Activated gamma-delta T cell treated with anti-CD3 and anti-CD28 coated beads, Interleukin-2, amount 50 U/mL, for 16 hours (primary cell): ENCODE results near the gene HEATR5B.
A peak's percentile ranks its signal among the peaks of the same experiment; 100 is the strongest.

Source experiments
- DNase-seq: peaks from one replicate; pipeline ENCODE4 v3.0.0-alpha.2; 2020; ENCODE audit warnings: low read depth

Gene HEATR5B

GRCh38 chr2:37083873-37084794 lies at the start of gene HEATR5B, which contains the start of gene GPATCH11:
Gene HEATR5B, minus strand, starts transcription at chr2:37084372. Its CDS starts 958 bp downstream, at chr2:37083414.
Gene GPATCH11, plus strand, starts transcription at chr2:37084518. Its CDS starts 3,864 bp downstream, at chr2:37088382.
- DNase-seq = peak; percentile 81

- DNase-seq = no peak
Observed at GRCh38 chr2:37132914-37133313, 48.7 kb upstream of the HEATR5B start.

GRCh38 chr2:37125416-37125815 lies 41.2 kb upstream of the HEATR5B start:
- DNase-seq = no peak

GRCh38 chr2:37119157-37119556 lies 35.0 kb upstream of the HEATR5B start:
- DNase-seq = no peak

GRCh38 chr2:37117566-37117965 lies 33.4 kb upstream of the HEATR5B start:
- DNase-seq = no peak

DNA sequence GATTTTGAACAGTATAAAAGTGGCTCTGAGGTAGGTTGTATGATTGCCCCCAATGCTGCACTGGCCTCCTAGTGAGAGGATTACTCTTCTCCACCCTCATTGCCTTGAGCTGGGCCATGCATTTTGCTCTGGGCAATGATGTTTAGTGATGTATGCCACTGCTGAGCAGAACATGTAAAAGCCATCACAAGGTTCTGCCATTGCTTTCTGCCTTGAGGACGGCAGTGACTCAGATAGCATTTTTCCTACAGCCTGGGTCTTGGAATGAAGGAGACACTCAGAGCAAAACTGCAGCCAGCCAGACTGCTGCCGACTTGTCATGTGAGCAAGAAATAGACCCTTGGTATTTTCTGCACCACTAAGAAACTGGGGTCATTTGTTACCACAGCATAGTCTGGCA lies 27.8 kb upstream of the HEATR5B start:
- no peak for DNase-seq

- DNase-seq = no peak
Observed at GRCh38 chr2:37110306-37111212, 26.4 kb upstream of the HEATR5B start.

- no peak for DNase-seq
Observed at GRCh38 chr2:37109523-37109922, 25.4 kb upstream of the HEATR5B start.

- DNase-seq = no peak
Observed at GRCh38 chr2:37105150-37105549, 21.0 kb upstream of the HEATR5B start.

DNA sequence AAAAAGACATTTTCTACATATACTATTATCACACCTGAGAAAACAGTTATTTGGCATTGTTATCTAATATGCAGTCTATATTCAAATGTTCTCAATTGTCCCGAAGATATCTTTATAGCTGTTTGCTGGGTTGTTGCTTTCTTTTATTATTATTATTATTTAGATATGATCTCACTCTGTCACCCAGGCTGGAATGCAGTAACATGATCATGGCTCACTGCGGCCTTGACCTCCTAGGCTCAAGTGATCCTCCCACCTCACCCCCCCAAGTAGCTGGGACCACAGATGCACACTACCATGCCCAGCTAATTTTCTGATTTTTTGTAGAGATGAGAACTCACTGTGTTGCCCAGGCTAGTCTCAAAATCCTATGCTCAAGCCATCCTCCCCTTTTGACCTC lies 20.0 kb upstream of the HEATR5B start:
- no peak for DNase-seq

DNA sequence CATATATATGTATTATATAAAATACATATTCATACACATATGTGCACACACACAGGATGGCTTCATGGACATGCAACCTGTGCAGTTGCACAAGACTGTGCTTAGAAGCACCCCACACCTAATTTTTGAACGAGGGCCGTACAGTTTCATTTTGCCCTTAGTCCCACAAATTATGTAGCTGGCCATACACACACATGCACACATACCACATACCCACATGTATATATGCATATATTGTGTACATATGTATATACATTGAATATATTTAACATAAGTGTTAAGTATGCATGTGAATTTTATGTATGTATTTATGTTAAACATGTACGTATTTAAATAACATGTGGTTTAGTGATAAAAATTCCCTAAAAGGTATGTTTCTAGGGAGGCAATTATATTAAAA lies 18.4 kb upstream of the HEATR5B start:
- DNase-seq = no peak

DNA sequence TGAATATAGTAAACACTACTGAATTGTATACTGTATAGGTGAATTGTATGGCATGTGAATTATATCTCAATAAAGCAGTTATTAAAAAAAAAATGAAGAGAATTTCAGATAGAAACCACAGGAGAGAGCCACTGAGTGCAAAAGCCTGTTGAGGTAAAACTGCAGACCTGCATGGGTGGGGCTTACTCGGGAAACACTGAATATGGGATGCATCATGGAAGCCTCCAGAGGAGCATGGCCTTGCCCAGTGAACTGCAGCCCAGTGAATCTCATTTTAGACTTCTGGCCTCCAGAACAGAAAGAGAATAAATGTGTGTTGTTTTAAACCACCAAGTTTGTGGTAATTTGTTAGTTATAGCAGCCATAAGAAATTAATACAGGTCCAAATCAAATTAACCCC lies 15.9 kb upstream of the HEATR5B start:
- DNase-seq = no peak

DNA sequence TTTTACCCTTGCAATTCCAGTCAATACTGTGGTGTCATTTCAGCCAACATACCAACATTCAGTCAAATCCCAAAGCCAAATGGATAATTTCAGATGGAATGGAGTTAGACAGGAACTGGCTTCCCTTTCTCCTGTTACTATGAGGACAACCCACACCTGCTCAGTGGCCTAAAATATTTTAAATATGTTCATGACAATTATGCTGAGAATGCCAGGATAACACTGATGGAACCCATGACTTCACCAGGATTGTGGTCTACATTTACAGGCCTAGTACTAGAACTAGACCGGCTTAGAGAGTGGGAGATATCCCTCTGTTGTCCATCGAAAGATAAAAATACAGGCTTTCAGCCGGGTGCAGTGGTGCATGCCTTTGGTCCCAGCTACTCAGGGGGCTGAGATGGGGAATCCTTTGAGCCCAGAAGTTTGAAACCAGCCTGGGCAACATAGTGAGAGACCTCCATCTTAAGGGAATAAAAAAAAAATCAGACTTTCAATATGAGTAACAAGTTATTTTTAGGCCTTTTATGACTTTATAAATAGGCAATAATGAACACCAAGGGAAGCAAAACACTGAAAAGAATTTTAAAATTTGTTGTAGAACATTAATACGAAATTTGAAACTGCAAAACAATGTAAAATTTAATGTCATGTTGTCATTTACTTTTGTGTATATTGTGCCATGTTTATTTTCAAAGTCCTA lies 14.4 kb upstream of the HEATR5B start:
- DNase-seq = no peak

DNA sequence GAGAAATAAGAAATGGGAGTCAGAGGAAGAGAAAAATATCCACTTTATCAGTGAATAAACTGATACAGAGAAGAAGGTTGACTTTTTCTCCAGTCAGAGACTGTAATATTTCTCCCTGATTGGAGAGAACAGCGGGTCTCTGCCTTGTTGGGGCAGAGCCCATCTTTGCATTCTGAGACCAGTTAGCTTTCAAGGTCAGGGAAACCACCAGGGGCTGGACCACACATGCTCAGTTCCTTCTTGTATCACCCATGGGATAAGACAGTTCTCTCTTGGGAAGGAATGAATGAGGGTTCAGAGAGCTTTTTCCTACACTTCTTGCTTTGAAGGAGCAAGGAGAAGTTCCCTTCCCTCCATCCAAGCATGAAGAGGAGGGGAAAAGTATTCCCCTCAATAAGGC lies 12.4 kb upstream of the HEATR5B start:
- DNase-seq = no peak

DNA sequence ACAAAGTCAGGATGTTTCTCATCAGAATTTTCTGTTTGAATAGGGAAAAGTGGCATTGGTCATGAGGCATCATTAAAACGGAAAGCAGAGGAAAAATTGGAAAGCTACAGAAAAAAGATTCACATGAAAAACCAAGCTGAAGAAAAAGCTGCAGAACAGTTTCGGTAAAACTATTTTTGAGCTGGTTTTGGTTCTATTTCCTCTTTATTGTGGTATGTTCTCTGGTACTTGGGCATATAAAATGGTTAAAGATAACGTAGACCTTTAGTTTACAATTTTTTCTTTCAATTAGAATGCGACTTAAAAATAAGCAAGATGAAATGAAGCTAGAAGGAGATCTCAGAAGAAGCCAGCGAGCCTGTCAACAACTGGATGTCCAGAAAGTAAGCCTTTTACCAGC lies 7.7 kb upstream of the HEATR5B start:
- no peak for DNase-seq

DNA sequence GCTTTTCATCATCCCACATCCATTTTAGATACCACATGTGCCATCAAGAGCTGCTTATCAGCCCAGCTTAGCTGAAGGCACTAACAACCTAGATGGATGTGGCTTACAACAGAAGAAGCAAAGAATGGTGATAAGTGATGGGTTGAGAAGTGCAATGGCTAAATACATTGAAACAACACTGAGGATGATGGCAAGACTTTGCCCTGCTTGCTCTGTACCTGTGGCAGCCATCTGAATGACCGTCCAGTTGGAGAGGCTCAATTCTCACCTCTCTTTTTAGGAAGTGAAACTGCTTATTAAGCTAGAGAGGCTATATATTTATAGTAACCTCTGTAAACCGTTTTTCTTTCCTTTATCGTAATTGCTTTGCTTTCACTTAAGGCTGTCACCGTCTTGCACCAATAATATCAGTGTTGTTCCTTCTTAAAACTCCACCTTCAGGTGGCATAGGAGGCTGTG lies 5.9 kb upstream of the HEATR5B start:
- no peak for DNase-seq

DNA sequence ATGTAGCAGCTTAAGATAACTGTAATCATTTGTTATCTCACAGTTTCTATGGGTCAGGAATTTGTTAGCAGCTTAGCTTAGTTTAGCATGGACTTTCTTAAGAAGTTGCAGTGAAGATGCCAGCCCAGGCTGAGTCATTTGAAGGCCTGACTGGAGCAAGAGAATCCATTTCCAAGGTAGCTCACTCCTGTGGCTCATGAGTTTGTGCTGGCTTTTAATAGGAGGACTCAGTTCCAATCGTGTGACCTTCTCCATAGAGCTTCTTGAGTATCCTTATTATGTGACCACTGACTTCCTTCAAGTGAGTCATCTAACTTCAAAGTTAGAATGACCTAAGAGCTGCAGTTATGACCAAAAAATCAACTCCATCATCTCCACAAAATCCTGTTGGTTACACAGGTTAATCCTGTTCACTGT lies 1.6 kb upstream of the HEATR5B start:
- no peak for DNase-seq

- no peak for DNase-seq
Observed at GRCh38 chr2:37084797-37085196, 625 bp upstream of the HEATR5B start.

GRCh38 chr2:37080689-37081088 lies 3.5 kb downstream of the HEATR5B start:
- DNase-seq = no peak

GRCh38 chr2:37080266-37080665 lies 3.9 kb downstream of the HEATR5B start:
- DNase-seq = no peak

GRCh38 chr2:37070931-37071330 lies 13.2 kb downstream of the HEATR5B start:
- no peak for DNase-seq

DNA sequence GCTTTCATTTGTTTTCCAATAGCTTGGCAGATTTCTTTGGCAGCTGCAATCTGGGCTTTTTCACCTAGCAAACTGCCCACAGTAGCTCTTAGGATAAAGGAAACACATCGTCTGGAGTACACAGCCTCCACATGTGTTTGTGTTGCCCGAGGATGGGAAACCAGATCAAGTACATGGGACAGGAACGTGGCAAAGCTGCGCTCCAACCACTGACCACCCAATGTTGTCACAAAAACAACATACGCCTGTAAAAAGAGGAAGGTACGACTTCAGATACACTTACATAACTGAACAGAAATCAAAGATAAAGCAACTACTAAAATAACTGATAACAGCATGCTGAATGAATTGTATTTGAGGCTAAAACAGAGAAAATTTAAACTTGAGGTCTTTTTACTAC lies 15.5 kb downstream of the HEATR5B start:
- no peak for DNase-seq
